ENCODE data around the gene FBXO11. TPM values are rescaled to one million over a fixed set of nuclear protein-coding genes. Genes with fewer than 3 reads are reported as not detected.

FBXO11 gene
- total and polyA plus RNA-seq, 9 donors, result 37.1 to 56.2 (median 43.4) TPM

- Histone ChIP-seq H3K36me3 (ENCODE audit: control insufficient read depth, insufficient read depth, low read length) (no peaks in the 10 kb centered on the region), H3K27ac (ENCODE audit: low read length) (no peak overlapping the region), H3K4me1 (ENCODE audit: control insufficient read depth, insufficient read depth, low read length) (no peaks in the 10 kb centered on the region), H3K4me3 (ENCODE audit: low read length) (no peak overlapping the region), H3K9me3 (replicated peaks; ENCODE audit: control insufficient read depth, low read depth, low read length) (no peaks in the 10 kb centered on the region), H3K27me3 (ENCODE audit: control insufficient read depth, insufficient read depth, low read length) (no peaks in the 10 kb centered on the region)
- DNase-seq, result no peak
- WGBS (ENCODE audit: insufficient coverage), result 38% methylated on average over 2 of the region's 13 CpGs
Measured at GRCh38 chr2:47777277-47777937, 128.9 kb downstream of the FBXO11 start.

- no peaks in the 10 kb centered on the region for H3K27me3 ChIP-seq (ENCODE audit: control insufficient read depth, insufficient read depth, low read length)
- DNase-seq, result no peak
- no peaks in the 10 kb centered on the region for H3K36me3 ChIP-seq (ENCODE audit: control insufficient read depth, insufficient read depth, low read length)
- H3K4me3 ChIP-seq (ENCODE audit: low read length), result no peak overlapping the region
- H3K9me3 ChIP-seq (replicated peaks; ENCODE audit: control insufficient read depth, low read depth, low read length), result peaks cover 3% of the 10 kb centered on the region
- no peaks in the 10 kb centered on the region for H3K4me1 ChIP-seq (ENCODE audit: control insufficient read depth, insufficient read depth, low read length)
- no peak overlapping the region for H3K27ac ChIP-seq (ENCODE audit: low read length)
Measured at GRCh38 chr2:47774567-47774966, 131.7 kb downstream of the FBXO11 start.

- no peaks in the 10 kb centered on the region for H3K36me3 ChIP-seq (ENCODE audit: control insufficient read depth, insufficient read depth, low read length)
- 100% methylated on average over 2 of the region's 2 CpGs for WGBS (ENCODE audit: insufficient coverage)
- no peaks in the 10 kb centered on the region for H3K27me3 ChIP-seq (ENCODE audit: control insufficient read depth, insufficient read depth, low read length)
- H3K4me3 ChIP-seq (ENCODE audit: low read length), result no peak overlapping the region
- DNase-seq, result no peak
- H3K4me1 ChIP-seq (ENCODE audit: control insufficient read depth, insufficient read depth, low read length), result peaks cover 2% of the 10 kb centered on the region
- H3K27ac ChIP-seq (ENCODE audit: low read length), result no peak overlapping the region
- peaks cover 3% of the 10 kb centered on the region for H3K9me3 ChIP-seq (replicated peaks; ENCODE audit: control insufficient read depth, low read depth, low read length)
Measured at GRCh38 chr2:47772343-47772742, 134.0 kb downstream of the FBXO11 start.

GRCh38 chr2:47771211-47771610 is 135.1 kb downstream of the FBXO11 start:
- peaks cover 3% of the 10 kb centered on the region for H3K9me3 ChIP-seq (replicated peaks; ENCODE audit: control insufficient read depth, low read depth, low read length)
- no peaks in the 10 kb centered on the region for H3K27me3 ChIP-seq (ENCODE audit: control insufficient read depth, insufficient read depth, low read length)
- no peaks in the 10 kb centered on the region for H3K36me3 ChIP-seq (ENCODE audit: control insufficient read depth, insufficient read depth, low read length)
- peaks cover 2% of the 10 kb centered on the region for H3K4me1 ChIP-seq (ENCODE audit: control insufficient read depth, insufficient read depth, low read length)
- H3K27ac ChIP-seq (ENCODE audit: low read length), result no peak overlapping the region
- DNase-seq, result no peak
- no peak overlapping the region for H3K4me3 ChIP-seq (ENCODE audit: low read length)

GRCh38 chr2:47769318-47769717 is 137.0 kb downstream of the FBXO11 start:
- no peaks in the 10 kb centered on the region for H3K36me3 ChIP-seq (ENCODE audit: control insufficient read depth, insufficient read depth, low read length)
- no peak for DNase-seq
- peaks cover 3% of the 10 kb centered on the region for H3K9me3 ChIP-seq (replicated peaks; ENCODE audit: control insufficient read depth, low read depth, low read length)
- H3K27me3 ChIP-seq (ENCODE audit: control insufficient read depth, insufficient read depth, low read length), result no peaks in the 10 kb centered on the region
- no peak overlapping the region for H3K4me3 ChIP-seq (ENCODE audit: low read length)
- no peak overlapping the region for H3K27ac ChIP-seq (ENCODE audit: low read length)
- H3K4me1 ChIP-seq (ENCODE audit: control insufficient read depth, insufficient read depth, low read length), result peaks cover 2% of the 10 kb centered on the region
- WGBS (ENCODE audit: insufficient coverage), result 75% methylated on average over 1 of the region's 9 CpGs

- Histone ChIP-seq H3K36me3 (ENCODE audit: control insufficient read depth, insufficient read depth, low read length) (no peaks in the 10 kb centered on the region), H3K27ac (ENCODE audit: low read length) (no peak overlapping the region), H3K4me1 (ENCODE audit: control insufficient read depth, insufficient read depth, low read length) (peaks cover 2% of the 10 kb centered on the region), H3K4me3 (ENCODE audit: low read length) (no peak overlapping the region), H3K9me3 (replicated peaks; ENCODE audit: control insufficient read depth, low read depth, low read length) (peaks cover 3% of the 10 kb centered on the region), H3K27me3 (ENCODE audit: control insufficient read depth, insufficient read depth, low read length) (no peaks in the 10 kb centered on the region)
- WGBS (ENCODE audit: insufficient coverage), result 26% methylated on average over 20 of the region's 28 CpGs
- peak; percentile 56 for DNase-seq
Measured at GRCh38 chr2:47767880-47768609, 138.3 kb downstream of the FBXO11 start.

- peaks cover 2% of the 10 kb centered on the region for H3K4me1 ChIP-seq (ENCODE audit: control insufficient read depth, insufficient read depth, low read length)
Measured at GRCh38 chr2:47767497-47767844, 138.8 kb downstream of the FBXO11 start.

GRCh38 chr2:47751856-47752414 is 154.4 kb downstream of the FBXO11 start:
- WGBS (ENCODE audit: insufficient coverage), result 53% methylated on average over 7 of the region's 10 CpGs
- no peaks in the 10 kb centered on the region for H3K27me3 ChIP-seq (ENCODE audit: control insufficient read depth, insufficient read depth, low read length)
- DNase-seq, result no peak
- peaks cover 4% of the 10 kb centered on the region for H3K4me1 ChIP-seq (ENCODE audit: control insufficient read depth, insufficient read depth, low read length)
- no peak overlapping the region for H3K4me3 ChIP-seq (ENCODE audit: low read length)
- H3K27ac ChIP-seq (ENCODE audit: low read length), result no peak overlapping the region
- H3K36me3 ChIP-seq (ENCODE audit: control insufficient read depth, insufficient read depth, low read length), result no peaks in the 10 kb centered on the region
- peaks cover 7% of the 10 kb centered on the region for H3K9me3 ChIP-seq (replicated peaks; ENCODE audit: control insufficient read depth, low read depth, low read length)

More at GRCh38 chr2:47767497-47767844, 138.8 kb downstream of the FBXO11 start:
- no peaks in the 10 kb centered on the region for H3K27me3 ChIP-seq (ENCODE audit: control insufficient read depth, insufficient read depth, low read length)
- peaks cover 3% of the 10 kb centered on the region for H3K9me3 ChIP-seq (replicated peaks; ENCODE audit: control insufficient read depth, low read depth, low read length)
- 62% methylated on average over 1 of the region's 3 CpGs for WGBS (ENCODE audit: insufficient coverage)
- no peak overlapping the region for H3K27ac ChIP-seq (ENCODE audit: low read length)
- H3K36me3 ChIP-seq (ENCODE audit: control insufficient read depth, insufficient read depth, low read length), result no peaks in the 10 kb centered on the region
- H3K4me3 ChIP-seq (ENCODE audit: low read length), result no peak overlapping the region
- DNase-seq, result no peak

- no peak overlapping the region for H3K27ac ChIP-seq (ENCODE audit: low read length)
- H3K9me3 ChIP-seq (replicated peaks; ENCODE audit: control insufficient read depth, low read depth, low read length), result peaks cover 7% of the 10 kb centered on the region
- WGBS (ENCODE audit: insufficient coverage), result 80% methylated on average over 1 of the region's 4 CpGs
Measured at GRCh38 chr2:47747878-47748277, 158.4 kb downstream of the FBXO11 start.

GRCh38 chr2:47744074-47744473 is 162.2 kb downstream of the FBXO11 start:
- Histone ChIP-seq H3K27me3 (ENCODE audit: control insufficient read depth, insufficient read depth, low read length) (no peaks in the 10 kb centered on the region), H3K9me3 (replicated peaks; ENCODE audit: control insufficient read depth, low read depth, low read length) (peaks cover 7% of the 10 kb centered on the region), H3K27ac (ENCODE audit: low read length) (no peak overlapping the region), H3K36me3 (ENCODE audit: control insufficient read depth, insufficient read depth, low read length) (no peaks in the 10 kb centered on the region), H3K4me1 (ENCODE audit: control insufficient read depth, insufficient read depth, low read length) (no peaks in the 10 kb centered on the region), H3K4me3 (ENCODE audit: low read length) (no peak overlapping the region)
- DNase-seq, result no peak
- 94% methylated on average over 2 of the region's 2 CpGs for WGBS (ENCODE audit: insufficient coverage)

More at GRCh38 chr2:47747878-47748277, 158.4 kb downstream of the FBXO11 start:
- Histone ChIP-seq H3K4me1 (ENCODE audit: control insufficient read depth, insufficient read depth, low read length) (no peaks in the 10 kb centered on the region), H3K4me3 (ENCODE audit: low read length) (no peak overlapping the region), H3K27me3 (ENCODE audit: control insufficient read depth, insufficient read depth, low read length) (no peaks in the 10 kb centered on the region), H3K36me3 (ENCODE audit: control insufficient read depth, insufficient read depth, low read length) (no peaks in the 10 kb centered on the region)
- no peak for DNase-seq

Data from muscle of leg (tissue), 11 donors.